Neuronal stem cell (in vitro differentiated cells): ENCODE results near the gene KRT2.

ENCODE experiments used
- DNase-seq: peaks from one replicate; pipeline ENCODE4 v3.0.0-alpha.2; 2013; ENCODE audit warnings: low spot score
- H2AFZ ChIP-seq: one replicate; pipeline ENCODE4 v1.6.1; 2013; ENCODE audit warnings: mild to moderate bottlenecking, low read length, inconsistent platforms
- H2AK5ac ChIP-seq: 2 replicates; pipeline ENCODE4 v1.6.1; 2013; ENCODE audit warnings: low read depth, mild to moderate bottlenecking, inconsistent platforms, low read length, moderate library complexity, mixed read lengths
- H2BK120ac ChIP-seq: 2 replicates; pipeline ENCODE4 v1.6.1; 2013; ENCODE audit warnings: low read depth, mild to moderate bottlenecking, inconsistent platforms, low read length, moderate library complexity, mixed read lengths
- H2BK12ac ChIP-seq: one replicate; pipeline ENCODE4 v1.6.1; 2013; ENCODE audit warnings: low read length, inconsistent platforms
- H2BK15ac ChIP-seq: 2 replicates; pipeline ENCODE4 v1.6.1; 2013; ENCODE audit warnings: mild to moderate bottlenecking, low read length, inconsistent platforms, mixed read lengths
- H2BK5ac ChIP-seq: one replicate; pipeline ENCODE4 v1.6.1; 2013; ENCODE audit warnings: inconsistent platforms, mild to moderate bottlenecking, low read length, moderate library complexity
- H3K14ac ChIP-seq: one replicate; pipeline ENCODE4 v1.6.1; 2013; ENCODE audit warnings: low read length, inconsistent platforms
- H3K18ac ChIP-seq: 2 replicates; pipeline ENCODE4 v1.6.1; 2013; ENCODE audit warnings: low read length, inconsistent platforms
- H3K23ac ChIP-seq: 2 replicates; pipeline ENCODE4 v1.6.1; 2013; ENCODE audit warnings: low read depth, mild to moderate bottlenecking, mixed read lengths, low read length, inconsistent platforms; ENCODE audit not compliant: poor library complexity
- H3K27ac ChIP-seq: replicated peaks from 3 replicates; pipeline ENCODE4 v1.5.1; 2013; ENCODE audit warnings: low read length, inconsistent platforms
- H3K27me3 ChIP-seq, 3 experiments: 2 replicates each; pipeline ENCODE4 v1.6.1; 2013; ENCODE audit warnings: low read length in 3 of 3, mild to moderate bottlenecking in 2 of 3, inconsistent platforms in 1 of 3, low read depth in 1 of 3, mixed read lengths in 1 of 3, moderate library complexity in 1 of 3; ENCODE audit not compliant: control insufficient read depth in 3 of 3, insufficient read depth in 3 of 3
- H3K36me3 ChIP-seq, 2 donors: replicated peaks in 1 of 2; 2 replicates each; pipeline ENCODE4 v1.6.1; 2013; ENCODE audit warnings: low read length in 2 of 2; ENCODE audit not compliant: control insufficient read depth in 2 of 2, insufficient read depth in 2 of 2
- H3K4ac ChIP-seq: 2 replicates; pipeline ENCODE4 v1.6.1; 2013; ENCODE audit warnings: inconsistent platforms, mild to moderate bottlenecking, low read length, moderate library complexity
- H3K4me1 ChIP-seq, 2 donors: 1 replicate in 1 of 2; 2 replicates in 1 of 2; pipeline ENCODE4 v1.6.1; 2013; ENCODE audit warnings: low read length in 2 of 2, low read depth in 1 of 2; ENCODE audit not compliant: control insufficient read depth in 2 of 2, insufficient read depth in 1 of 2
- H3K4me2 ChIP-seq: one replicate; pipeline ENCODE4 v1.6.1; 2013; ENCODE audit warnings: mild to moderate bottlenecking, low read length, inconsistent platforms; ENCODE audit not compliant: insufficient read depth, poor library complexity, severe bottlenecking
- H3K4me3 ChIP-seq, 2 donors: 2 replicates each; pipeline ENCODE4 v1.5.1; 2013; ENCODE audit warnings: low read length in 2 of 2, mild to moderate bottlenecking in 2 of 2, inconsistent platforms in 1 of 2, moderate library complexity in 1 of 2
- H3K79me1 ChIP-seq: one replicate; pipeline ENCODE4 v1.6.1; 2013; ENCODE audit warnings: low read depth, mild to moderate bottlenecking, inconsistent platforms, low read length, moderate library complexity
- H3K9ac ChIP-seq: one replicate; pipeline ENCODE4 v1.6.1; 2013; ENCODE audit warnings: mild to moderate bottlenecking, low read depth, low read length, inconsistent platforms; ENCODE audit not compliant: poor library complexity
- H3K9me3 ChIP-seq, 2 donors: replicated peaks in 1 of 2; 2 replicates each; pipeline versions ENCODE3 to v1.6.1; 2013; ENCODE audit warnings: low read length in 2 of 2, mild to moderate bottlenecking in 2 of 2, inconsistent platforms in 1 of 2, low read depth in 1 of 2, mixed read lengths in 1 of 2, moderate library complexity in 1 of 2; ENCODE audit not compliant: control insufficient read depth in 2 of 2, insufficient read depth in 1 of 2
- H4K8ac ChIP-seq: one replicate; pipeline ENCODE4 v1.6.1; 2013; ENCODE audit warnings: low read depth, mild to moderate bottlenecking, inconsistent platforms, low read length, moderate library complexity
- H4K91ac ChIP-seq: one replicate; pipeline ENCODE4 v1.6.1; 2013; ENCODE audit warnings: low read length, low read depth, mild to moderate bottlenecking, inconsistent platforms; ENCODE audit not compliant: poor library complexity
- WGBS, 2 donors: extraction: QIAGEN DNeasy Blood & Tissue Kit; methylation state at CpG; one replicate each; pipeline ENCODE4 v1.1.7; 2013; ENCODE audit warnings: missing lambda C conversion rate in 2 of 2, mixed read lengths in 1 of 2; ENCODE audit not compliant: insufficient read length in 2 of 2, insufficient replicate concordance in 1 of 2; ENCODE audit errors: extremely low coverage in 2 of 2; 5-methylcytosine and 5-hydroxymethylcytosine counted together

KRT2 gene

DNA sequence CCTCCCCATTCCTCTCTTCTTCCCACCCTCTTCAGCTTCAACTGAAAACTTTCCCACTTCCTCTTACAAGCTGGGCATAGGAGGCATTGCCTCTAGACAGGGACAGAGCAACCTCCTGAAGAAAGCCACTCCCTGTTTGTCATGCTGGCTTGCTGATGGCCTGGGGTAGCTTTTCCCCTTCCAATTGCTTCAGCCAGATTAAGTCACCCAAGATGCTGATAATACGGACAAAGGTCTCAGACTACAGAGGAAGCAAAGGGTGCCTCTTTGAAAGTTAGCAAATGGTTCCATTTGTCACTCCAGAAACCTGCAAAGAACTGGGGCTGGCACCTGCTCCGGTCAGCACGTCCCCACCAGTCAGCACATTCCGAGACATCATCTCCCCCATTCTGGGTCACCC, 6.0 kb downstream of the KRT2 start:
- no peak overlapping the region for H2AK5ac ChIP-seq
- peaks cover 0 to 9% of the 10 kb centered on the region in 2 donors for H3K4me1 ChIP-seq
- no peak overlapping the region for H3K4ac ChIP-seq
- H3K14ac ChIP-seq, result no peak overlapping the region
- H3K79me1 ChIP-seq, result no peaks in the 10 kb centered on the region
- H3K4me3 ChIP-seq, result no peak overlapping the region
- no peak for DNase-seq
- H2BK5ac ChIP-seq, result no peak overlapping the region
- no peak overlapping the region for H3K18ac ChIP-seq
- H4K91ac ChIP-seq, result no peak overlapping the region
- no peaks in the 10 kb centered on the region for H3K36me3 ChIP-seq
- H2AFZ ChIP-seq, result no peak overlapping the region
- H3K27me3 ChIP-seq, result peaks cover 0 to 10% (median 0%) of the 10 kb centered on the region in 3 experiments
- H4K8ac ChIP-seq, result no peak overlapping the region
- H2BK12ac ChIP-seq, result no peak overlapping the region
- no peak overlapping the region for H3K27ac ChIP-seq
- H3K4me2 ChIP-seq, result no peak overlapping the region
- no peaks in the 10 kb centered on the region for H3K9me3 ChIP-seq
- H2BK120ac ChIP-seq, result no peak overlapping the region
- no peak overlapping the region for H3K23ac ChIP-seq
- no peak overlapping the region for H3K9ac ChIP-seq
- WGBS, 2 donors, result no CpG with 5 or more reads among the region's 4 CpGs
- no peak overlapping the region for H2BK15ac ChIP-seq

GRCh38 chr12:52645120-52645761, 6.8 kb downstream of the KRT2 start:
- H3K36me3 ChIP-seq, result no peaks in the 10 kb centered on the region
- no peak overlapping the region for H2AFZ ChIP-seq
- H2BK120ac ChIP-seq, result no peak overlapping the region
- H3K18ac ChIP-seq, result no peak overlapping the region
- H3K4me2 ChIP-seq, result no peak overlapping the region
- H3K9me3 ChIP-seq, result no peaks in the 10 kb centered on the region
- no peak overlapping the region for H2BK15ac ChIP-seq
- no peak overlapping the region for H2BK5ac ChIP-seq
- no peak overlapping the region for H4K8ac ChIP-seq
- no peak overlapping the region for H3K4ac ChIP-seq
- H3K79me1 ChIP-seq, result no peaks in the 10 kb centered on the region
- H3K23ac ChIP-seq, result no peak overlapping the region
- H3K4me1 ChIP-seq, result peaks cover 0 to 9% of the 10 kb centered on the region in 2 donors
- no peak overlapping the region for H2AK5ac ChIP-seq
- peaks cover 0 to 10% (median 0%) of the 10 kb centered on the region in 3 experiments for H3K27me3 ChIP-seq
- no peak overlapping the region for H4K91ac ChIP-seq
- no peak for DNase-seq
- no CpG with 5 or more reads among the region's 7 CpGs for WGBS, 2 donors
- H3K14ac ChIP-seq, result no peak overlapping the region
- H2BK12ac ChIP-seq, result no peak overlapping the region
- H3K9ac ChIP-seq, result no peak overlapping the region
- H3K27ac ChIP-seq, result no peak overlapping the region
- no peak overlapping the region for H3K4me3 ChIP-seq

- DNase-seq, result no peak
- Histone ChIP-seq H2BK5ac (no peak overlapping the region), H3K14ac (no peak overlapping the region), H2AFZ (no peak overlapping the region), H3K18ac (no peak overlapping the region), H3K79me1 (no peaks in the 10 kb centered on the region), H3K27me3 (peaks cover 0 to 10% (median 0%) of the 10 kb centered on the region in 3 experiments), H2BK12ac (no peak overlapping the region), H3K4me2 (no peak overlapping the region), H2AK5ac (no peak overlapping the region), H3K4me3 (no peak overlapping the region), H3K36me3 (no peaks in the 10 kb centered on the region), H3K27ac (no peak overlapping the region), H2BK120ac (no peak overlapping the region), H3K9me3 (no peaks in the 10 kb centered on the region), H3K23ac (no peak overlapping the region), H2BK15ac (no peak overlapping the region), H4K8ac (no peak overlapping the region), H3K4me1 (peaks cover 0 to 5% of the 10 kb centered on the region in 2 donors), H3K4ac (no peak overlapping the region), H4K91ac (no peak overlapping the region), H3K9ac (no peak overlapping the region)
- WGBS, 2 donors, result no CpG with 5 or more reads among the region's 6 CpGs
Measured at GRCh38 chr12:52644078-52644415, 8.0 kb downstream of the KRT2 start.

- no peak overlapping the region for H3K9ac ChIP-seq
- H2BK15ac ChIP-seq, result peak overlapping the region; percentile 38
- WGBS, 2 donors, result no CpG with 5 or more reads among the region's 10 CpGs
- H3K4me1 ChIP-seq, result peaks cover 0 to 5% of the 10 kb centered on the region in 2 donors
- H3K9me3 ChIP-seq, result no peaks in the 10 kb centered on the region
- peak overlapping the region; percentile 63 for H2BK5ac ChIP-seq
- H3K23ac ChIP-seq, result peak overlapping the region; percentile 57
- H2BK120ac ChIP-seq, result no peak overlapping the region
- H2AK5ac ChIP-seq, result no peak overlapping the region
- no peak overlapping the region for H4K91ac ChIP-seq
- H3K79me1 ChIP-seq, result no peaks in the 10 kb centered on the region
- H2BK12ac ChIP-seq, result no peak overlapping the region
- H4K8ac ChIP-seq, result no peak overlapping the region
- no peak overlapping the region for H3K27ac ChIP-seq
- no peak overlapping the region for H3K4me3 ChIP-seq
- H3K18ac ChIP-seq, result peak overlapping the region; percentile 60
- no peak overlapping the region for H3K14ac ChIP-seq
- no peak overlapping the region for H3K4me2 ChIP-seq
- H3K36me3 ChIP-seq, result no peaks in the 10 kb centered on the region
- H2AFZ ChIP-seq, result no peak overlapping the region
- no peak for DNase-seq
- no peak overlapping the region for H3K4ac ChIP-seq
- peaks cover 0 to 10% (median 0%) of the 10 kb centered on the region in 3 experiments for H3K27me3 ChIP-seq
Measured at GRCh38 chr12:52643233-52644077, 8.6 kb downstream of the KRT2 start.
